GM08714 (cell line): ENCODE results near the gene LRP2BP.

ENCODE experiments used
- H3K4me3 ChIP-seq: fragments of 200-500 bp; sonication (Bioruptor generic); 2 replicates; pipeline ENCODE4 v1.5.1; 2014; ENCODE audit warnings: mild to moderate bottlenecking, low read length, inconsistent platforms
- ZNF274 ChIP-seq: IDR thresholded peaks from 2 replicates; pipeline ENCODE4 v1.6.1; 2012; ENCODE audit warnings: mild to moderate bottlenecking, low read depth, low read length

The LRP2BP gene

DNA sequence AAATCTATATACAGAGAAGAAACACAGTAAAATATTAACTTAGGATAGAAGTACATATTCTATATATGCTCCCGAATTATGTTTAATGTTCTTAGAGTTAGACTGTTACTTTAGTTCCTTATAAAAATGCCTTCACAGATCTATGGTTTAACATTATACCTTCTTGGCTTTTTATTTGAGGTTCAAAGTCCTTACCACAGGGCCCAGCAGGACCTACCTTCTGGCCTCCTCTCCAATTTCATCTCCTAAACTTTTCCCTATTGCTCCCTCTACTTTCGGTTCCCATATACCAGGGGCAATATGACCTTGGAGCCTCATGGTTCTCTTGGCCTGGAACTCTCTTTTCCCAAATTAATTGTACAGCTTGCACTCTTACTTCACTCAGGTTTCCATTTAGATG is 12.7 kb upstream of the LRP2BP start:
- no peak overlapping the region for H3K4me3 ChIP-seq
- no peak for TF ChIP-seq ZNF274

DNA sequence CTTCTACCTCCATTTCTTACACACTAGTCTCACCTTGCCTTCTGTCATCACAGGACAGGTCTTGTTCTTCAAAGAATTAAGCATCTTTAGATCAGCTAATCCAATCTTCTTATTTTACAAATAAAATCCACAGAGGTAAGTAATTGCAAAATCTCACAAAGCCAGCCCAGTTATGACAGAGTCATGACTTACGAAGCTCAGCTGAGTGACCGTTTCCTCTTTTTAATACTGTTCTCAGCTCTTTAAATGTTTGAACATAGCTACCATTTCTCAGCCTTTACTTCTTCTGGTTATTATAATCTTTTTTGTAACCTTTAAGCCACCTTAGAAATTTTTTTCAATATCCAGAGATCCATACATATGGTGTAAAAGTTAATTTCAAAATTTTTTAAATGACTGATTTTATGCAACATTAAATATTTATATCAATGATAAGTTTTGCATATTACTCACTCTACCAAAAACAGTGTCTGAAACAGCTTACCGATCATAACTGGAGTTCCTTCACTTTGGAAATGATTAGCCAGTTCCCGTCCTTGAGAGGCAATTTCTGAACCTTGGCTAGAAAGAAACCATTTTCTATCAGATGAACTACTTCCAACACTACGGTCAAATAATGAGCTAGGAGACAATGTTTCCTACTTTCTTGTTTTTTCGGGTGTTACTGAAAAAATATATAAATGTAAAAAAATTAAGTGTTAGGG is 9.7 kb upstream of the LRP2BP start:
- TF ChIP-seq ZNF274: no peak
- H3K4me3 ChIP-seq: no peak overlapping the region

- no peak overlapping the region for H3K4me3 ChIP-seq
- TF ChIP-seq ZNF274: no peak
Observed at GRCh38 chr4:185404031-185404430, 8.3 kb upstream of the LRP2BP start.

GRCh38 chr4:185399466-185399865 is 3.7 kb upstream of the LRP2BP start:
- no peak overlapping the region for H3K4me3 ChIP-seq
- TF ChIP-seq ZNF274: no peak

DNA sequence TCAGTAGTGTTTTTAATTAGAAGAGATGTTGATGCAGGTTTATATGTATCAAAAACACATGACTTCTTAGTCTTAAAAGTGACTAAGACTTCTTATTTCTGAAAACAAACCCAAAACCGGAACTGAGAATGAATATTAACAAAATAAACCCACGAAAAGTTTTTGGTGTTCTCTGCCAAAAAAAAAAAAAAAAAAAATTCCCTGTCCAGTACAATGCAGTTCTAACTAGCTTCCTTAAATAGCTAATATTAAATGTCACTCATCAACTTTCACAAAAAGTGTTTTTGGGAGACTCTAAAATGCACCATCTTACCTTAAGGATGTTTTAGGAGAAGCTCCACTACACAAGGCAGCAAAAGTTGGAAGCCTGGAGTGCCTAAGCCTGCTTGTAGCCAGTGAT is 2.9 kb upstream of the LRP2BP start:
- no peak for TF ChIP-seq ZNF274
- H3K4me3 ChIP-seq: no peak overlapping the region

DNA sequence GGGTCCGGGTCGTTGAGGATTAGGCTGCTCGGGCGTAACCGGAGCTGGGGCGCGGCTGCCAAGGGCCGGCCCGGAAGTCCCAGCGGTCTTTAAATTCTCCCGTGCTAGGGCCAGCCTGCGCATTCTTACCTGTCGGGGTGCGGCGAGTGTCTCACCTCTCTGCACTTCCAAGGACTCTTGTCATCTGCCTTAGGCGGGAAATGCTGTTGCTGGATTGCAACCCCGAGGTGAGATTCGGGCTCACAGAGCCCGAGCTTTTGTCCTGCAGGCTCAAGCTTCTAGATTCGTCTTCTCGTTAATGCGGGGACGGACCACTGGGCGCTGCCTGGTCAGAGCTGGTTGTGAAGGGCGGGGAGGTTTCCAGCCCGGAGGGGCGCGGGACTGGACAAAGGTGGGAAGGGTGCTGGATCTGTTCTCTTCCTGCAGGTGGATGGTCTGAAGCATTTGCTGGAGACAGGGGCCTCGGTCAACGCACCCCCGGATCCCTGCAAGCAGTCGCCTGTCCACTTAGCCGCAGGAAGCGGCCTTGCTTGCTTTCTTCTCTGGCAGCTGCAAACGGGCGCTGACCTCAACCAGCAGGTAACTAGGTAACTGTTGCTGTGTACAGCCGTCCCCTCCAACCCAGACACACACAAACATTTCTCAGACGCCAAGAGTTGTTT is 1.1 kb upstream of the LRP2BP start, which contains the start of gene ANKRD37:
Gene ANKRD37 (plus strand): TSS at position 118 of the 662 bp plus-strand sequence. CDS start 83 bp downstream, at position 201.
- no peak for TF ChIP-seq ZNF274
- peak within 1 kb of the TSS; percentile 71 for H3K4me3 ChIP-seq

DNA sequence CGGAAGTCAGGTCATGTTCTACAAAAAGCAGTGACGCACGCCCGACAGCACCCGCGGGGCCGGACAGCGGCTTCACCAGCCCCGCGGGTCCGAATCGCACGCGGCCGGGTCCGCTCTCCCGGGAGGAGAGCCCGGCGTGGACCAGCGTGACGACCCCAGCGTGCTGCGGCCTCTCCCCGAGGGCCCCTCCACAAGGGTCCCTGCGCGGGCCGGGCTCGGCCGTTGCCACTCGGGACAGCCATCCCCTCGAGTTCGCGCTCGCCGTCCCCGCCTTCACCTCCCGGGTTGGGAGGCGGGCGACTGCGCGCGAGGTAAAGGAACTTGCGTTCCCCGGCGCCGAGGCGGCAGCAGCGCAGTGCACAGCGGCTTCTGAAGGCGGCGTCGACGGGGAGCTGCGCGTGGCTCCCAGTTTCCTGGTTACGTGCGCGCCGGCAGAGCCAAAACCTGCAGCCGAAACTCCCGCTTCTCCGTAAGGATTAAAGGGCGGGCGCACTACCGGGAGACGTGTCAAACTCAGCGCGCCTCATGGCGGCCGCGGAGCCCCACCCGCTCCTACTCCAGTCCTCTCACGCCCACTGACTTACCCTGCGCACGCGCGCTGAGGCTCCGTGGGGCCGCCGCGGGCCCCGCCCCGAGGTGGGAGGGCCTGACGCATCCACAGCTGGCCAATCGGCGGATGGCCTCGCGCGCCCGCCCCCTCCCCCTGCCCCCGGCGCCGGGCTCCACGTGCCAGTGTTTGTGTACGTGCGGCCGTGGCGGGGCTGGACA is 416 bp upstream of the LRP2BP start:
- H3K4me3 ChIP-seq: peak overlapping the region; percentile 71
- no peak for TF ChIP-seq ZNF274

DNA sequence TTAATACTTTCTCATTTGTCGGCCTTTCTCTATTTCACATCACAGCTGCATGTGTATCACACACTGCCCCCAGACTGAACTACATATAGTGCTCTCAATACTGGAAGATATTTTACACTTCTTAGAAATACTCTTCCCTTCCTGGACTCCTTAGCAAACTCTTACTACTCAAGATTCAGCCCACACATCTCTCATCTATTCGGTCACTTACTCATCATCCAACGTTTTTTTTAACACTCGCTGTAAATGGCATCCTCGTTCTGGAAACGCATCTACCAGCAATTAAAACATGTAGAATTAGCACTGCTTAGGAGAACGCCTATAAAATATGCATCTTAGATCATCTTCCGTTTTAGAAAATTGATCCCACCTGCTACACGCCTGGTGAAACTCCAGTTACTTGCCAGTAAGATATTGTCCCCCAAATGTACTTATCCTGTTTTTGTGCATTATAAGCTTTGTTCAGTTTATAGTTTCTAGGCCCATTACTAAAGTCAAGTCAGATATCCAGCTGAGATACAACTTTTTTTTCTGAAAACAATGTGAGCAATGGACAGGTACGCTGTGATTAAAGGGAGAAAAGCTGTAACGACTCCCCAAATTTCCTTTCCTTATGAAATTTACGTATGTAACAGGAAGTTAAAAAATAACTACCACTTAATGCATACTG is 1.0 kb downstream of the LRP2BP start:
- peak overlapping the region; percentile 71; the same call in 1 of the 2 replicates for H3K4me3 ChIP-seq
- no peak for TF ChIP-seq ZNF274

GRCh38 chr4:185392156-185392555 is 3.6 kb downstream of the LRP2BP start:
- TF ChIP-seq ZNF274: no peak
- H3K4me3 ChIP-seq: no peak overlapping the region

GRCh38 chr4:185390941-185391340 is 4.8 kb downstream of the LRP2BP start:
- H3K4me3 ChIP-seq: no peak overlapping the region
- no peak for TF ChIP-seq ZNF274

DNA sequence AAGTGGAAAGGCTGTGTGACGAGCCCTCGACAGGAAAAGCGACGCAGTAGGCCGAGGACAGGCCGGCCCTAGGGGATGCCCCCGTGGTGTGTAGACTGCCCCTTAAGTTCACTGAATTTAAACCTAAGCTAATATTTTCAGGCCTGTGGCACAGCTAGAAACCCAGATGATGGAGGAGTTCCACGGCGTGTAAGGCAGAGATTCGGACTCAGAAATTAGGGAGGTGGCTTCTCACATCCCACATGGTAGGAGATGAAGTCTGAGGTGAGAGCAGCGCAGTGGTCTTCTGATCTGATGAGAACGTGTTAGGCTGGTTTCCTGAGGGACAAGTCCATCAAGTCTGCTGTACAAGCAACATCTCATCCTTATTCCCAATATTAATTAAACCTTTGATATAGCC is 7.8 kb downstream of the LRP2BP start:
- TF ChIP-seq ZNF274: no peak
- no peak overlapping the region for H3K4me3 ChIP-seq

- no peak for TF ChIP-seq ZNF274
Observed at GRCh38 chr4:185384930-185385331, 10.8 kb downstream of the LRP2BP start.

DNA sequence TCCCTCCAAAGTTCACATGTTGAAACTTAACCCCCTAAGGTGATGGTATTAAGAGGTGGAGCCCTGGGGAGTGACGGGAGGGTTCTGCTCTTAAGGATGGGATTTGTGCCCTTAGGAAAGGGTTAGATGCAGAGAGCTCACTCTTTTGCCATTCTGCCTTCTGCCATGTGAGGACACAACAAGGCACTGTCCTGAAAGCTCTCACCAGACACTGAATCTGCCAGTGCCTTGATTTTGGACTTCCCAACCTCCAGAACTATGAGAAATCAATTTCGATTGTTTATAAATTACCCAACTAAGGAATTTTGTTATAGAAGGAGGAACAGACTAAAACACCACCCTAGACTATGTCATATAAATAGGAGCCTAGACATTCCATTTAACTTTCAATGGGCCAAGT is 11.7 kb downstream of the LRP2BP start:
- H3K4me3 ChIP-seq: no peak overlapping the region
- TF ChIP-seq ZNF274: no peak

More at GRCh38 chr4:185384930-185385331, 10.8 kb downstream of the LRP2BP start:
- H3K4me3 ChIP-seq: no peak overlapping the region

GRCh38 chr4:185383451-185383850 is 12.3 kb downstream of the LRP2BP start:
- H3K4me3 ChIP-seq: no peak overlapping the region
- no peak for TF ChIP-seq ZNF274

GRCh38 chr4:185382754-185383153 is 13.0 kb downstream of the LRP2BP start:
- no peak overlapping the region for H3K4me3 ChIP-seq
- TF ChIP-seq ZNF274: no peak
